Measurements from ENCODE around the gene ACTG1.

Gene ACTG1

GRCh38 chr17:81492202-81492601 lies 20.4 kb downstream of the ACTG1 start:
- no peak for DNase-seq

DNA sequence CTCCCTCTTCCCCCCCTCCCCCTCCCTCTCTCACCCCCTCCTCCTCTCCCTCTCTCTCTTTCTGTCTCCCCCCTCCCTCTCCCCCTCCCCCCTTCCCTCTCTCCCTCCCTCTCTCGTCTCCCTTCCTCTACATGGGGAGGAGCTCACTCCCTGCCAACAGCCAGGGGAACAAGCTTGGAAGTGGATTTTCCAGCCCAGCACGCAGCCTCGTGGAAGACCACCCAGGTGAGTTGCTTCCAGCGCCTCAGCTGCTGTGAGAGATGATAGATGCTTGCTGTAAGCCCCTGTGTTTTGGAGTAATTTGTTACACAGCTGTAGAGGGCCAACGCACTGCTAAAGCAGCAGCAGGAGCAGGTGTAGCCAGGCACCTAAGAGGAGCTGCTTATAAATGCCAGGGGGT lies 20.8 kb downstream of the ACTG1 start:
- no peak for DNase-seq

DNA sequence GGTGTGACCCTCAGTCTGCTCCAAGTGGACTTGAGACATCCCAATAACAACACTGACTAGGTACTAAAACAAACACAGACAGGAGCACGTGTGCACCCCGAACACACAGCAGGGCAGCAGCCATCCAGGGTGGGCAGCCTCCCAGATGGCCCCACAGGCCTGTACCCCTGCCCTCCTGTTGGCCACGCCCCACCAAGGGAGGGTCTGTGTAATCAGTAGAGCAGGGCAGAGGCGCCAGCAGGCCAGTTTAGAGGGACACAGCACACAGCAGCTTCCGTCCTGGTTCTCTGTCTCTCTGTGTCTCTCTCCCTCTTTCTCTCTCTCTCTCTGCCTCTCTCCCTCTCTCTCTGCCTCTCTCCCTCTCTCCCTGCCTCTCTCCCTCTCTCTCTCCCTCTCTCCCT lies 21.4 kb downstream of the ACTG1 start:
- no peak for DNase-seq

GRCh38 chr17:81489998-81490992 lies 22.3 kb downstream of the ACTG1 start:
- no peak for DNase-seq

GRCh38 chr17:81489012-81489997 lies 23.3 kb downstream of the ACTG1 start:
- no peak for DNase-seq

DNA sequence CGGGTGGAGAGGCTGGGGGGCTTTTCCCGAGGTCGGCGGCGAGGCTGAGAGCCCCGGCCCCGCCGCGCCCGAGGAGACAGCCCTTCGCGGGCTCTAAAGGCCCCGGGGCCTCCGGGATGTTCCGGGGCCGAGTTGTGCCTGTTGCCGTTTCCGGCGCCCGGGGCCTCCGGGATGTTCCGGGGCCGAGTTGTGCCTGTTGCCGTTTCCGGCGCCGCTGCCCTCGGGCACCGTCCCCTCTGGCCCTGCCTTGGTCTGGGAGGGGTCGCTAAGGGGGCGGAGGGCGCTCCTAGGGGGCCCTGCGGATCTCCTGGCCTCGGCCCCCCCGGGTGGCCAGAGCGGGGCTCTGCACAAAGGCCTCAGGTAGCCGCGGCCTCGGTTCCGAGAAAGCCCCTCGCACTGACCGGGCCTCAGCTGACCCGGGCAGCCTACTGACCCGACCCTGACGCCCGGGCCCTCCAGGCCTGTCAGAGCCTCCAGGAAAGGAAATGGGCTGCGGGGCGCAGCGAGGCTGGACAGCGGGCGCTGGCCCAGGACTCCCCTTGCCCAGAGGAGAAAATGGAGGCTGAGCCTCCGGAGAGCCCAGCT lies 24.2 kb downstream of the ACTG1 start:
- DNase-seq: no peak

DNA sequence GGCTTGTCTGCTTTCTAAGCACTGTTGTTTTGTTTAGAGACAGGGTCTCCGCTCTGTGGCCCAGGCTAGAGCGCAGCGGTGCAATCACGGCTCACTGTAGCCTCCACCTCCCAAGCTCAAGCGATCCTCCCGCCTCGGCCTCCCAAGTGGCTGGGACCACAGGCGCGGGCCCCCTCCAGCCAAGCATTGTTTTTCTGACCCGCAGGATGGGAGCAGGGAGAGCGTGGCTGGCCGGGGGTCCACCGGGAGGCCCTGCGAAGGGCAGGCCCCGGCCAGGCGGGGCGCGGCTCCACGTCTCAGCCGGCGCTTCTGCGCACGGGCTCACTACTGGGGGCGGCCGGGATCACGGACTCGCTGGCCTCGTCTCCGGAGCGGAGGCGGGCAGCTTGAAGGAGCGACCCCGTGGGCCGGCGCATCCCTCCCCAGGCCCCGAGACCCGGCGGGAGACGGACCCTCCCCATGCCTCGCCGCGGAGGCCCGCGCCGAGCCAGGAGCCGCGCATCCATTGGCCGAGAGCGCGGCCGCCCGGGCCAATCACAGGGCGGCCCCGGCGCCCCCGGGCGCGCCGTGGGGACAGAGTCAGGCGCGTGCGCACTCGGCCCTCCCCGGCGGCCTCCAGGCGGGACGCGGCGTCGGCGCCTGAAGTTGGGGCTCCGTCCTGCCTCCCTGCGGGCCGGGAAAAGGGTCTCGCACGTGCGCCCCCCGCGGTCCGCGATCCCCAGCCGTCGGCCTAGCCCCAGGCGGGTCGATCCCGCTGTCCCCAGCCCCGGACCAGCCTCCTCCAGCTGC lies 24.9 kb downstream of the ACTG1 start:
- peak; percentile 75 for DNase-seq

DNA sequence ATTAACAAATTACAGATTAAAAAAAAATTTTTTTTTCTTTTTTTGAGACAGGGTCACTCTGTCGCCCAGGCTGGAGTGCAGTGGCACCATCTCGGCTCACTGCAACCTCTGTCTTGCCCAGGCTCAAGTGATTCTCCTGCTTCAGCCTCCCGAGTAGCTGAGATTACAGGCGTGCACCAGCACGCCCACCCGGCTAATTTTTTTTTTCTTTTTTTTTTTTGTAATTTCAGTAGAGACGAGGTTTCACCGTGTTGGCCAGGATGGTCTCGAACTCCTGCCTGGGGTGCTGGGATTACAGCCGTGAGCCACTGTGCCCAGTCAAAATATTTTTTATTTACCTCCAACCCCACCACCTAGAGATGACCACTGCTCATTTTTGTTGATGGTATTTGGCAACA lies 25.5 kb downstream of the ACTG1 start:
- DNase-seq: no peak

GRCh38 chr17:81486199-81486810 lies 26.3 kb downstream of the ACTG1 start:
- DNase-seq: no peak

DNA sequence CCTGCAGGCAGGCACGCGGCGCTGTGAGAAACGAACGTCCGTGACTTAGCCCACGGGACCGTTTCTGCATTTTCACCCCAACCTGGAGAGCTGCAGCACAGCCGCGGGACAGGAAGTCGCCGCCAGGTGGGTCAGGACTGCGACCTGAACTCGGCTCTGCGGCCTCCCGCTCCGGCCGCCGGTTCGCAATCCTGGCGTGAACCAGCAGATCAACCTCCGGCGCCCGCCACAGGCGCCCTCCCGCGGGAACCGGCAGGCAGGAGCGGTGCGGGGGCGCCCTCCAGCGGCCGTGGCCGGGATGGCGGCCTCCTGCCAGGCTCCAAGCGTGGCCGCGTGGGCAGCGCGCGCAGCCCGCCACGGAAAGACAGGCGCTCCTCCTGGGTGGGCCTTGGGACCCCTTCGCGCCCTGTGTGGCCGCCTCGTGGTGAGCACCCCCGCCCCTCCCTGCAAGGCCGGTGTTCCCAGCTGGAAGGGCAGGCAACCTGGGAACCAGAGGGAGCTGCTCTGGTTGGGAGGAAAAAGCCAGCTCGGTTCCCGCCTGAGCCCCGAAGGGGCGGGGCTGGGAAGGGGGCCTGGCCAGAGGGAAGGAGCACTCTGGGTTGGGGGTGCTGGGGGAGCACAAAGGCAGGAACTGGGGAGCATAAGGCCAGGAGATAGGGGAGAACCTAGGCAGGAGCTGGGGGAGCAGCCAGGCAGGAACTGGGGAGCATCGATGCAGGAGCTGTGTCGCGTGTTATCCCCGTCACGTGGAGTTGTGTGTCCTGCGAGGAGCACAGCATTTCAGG lies 28.2 kb downstream of the ACTG1 start:
- DNase-seq: peak; percentile 87

- DNase-seq: no peak
Measured at GRCh38 chr17:81483862-81484194, 28.8 kb downstream of the ACTG1 start.

- DNase-seq: no peak
Measured at GRCh38 chr17:81483085-81483861, 29.3 kb downstream of the ACTG1 start.

DNA sequence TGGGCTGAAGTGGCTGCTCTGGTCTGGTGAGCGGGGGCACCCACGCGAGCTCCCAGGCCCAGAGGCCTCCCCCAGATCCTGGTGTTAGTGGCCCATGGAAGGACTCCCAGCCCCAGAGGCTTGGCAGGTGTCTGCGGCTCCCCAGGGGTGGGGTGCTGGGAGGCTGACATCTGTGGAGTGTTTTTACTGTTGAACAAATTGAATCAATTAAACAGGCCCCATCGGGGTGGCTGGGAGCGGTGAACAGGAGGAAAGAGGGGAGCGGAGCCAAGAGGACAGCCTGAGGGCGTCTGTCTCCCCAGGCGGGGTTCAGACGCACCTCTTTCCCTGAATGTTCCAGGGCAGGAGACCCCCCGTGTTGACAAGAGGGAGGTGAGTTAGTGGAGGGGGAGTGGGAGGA lies 29.9 kb downstream of the ACTG1 start:
- DNase-seq: no peak

DNA sequence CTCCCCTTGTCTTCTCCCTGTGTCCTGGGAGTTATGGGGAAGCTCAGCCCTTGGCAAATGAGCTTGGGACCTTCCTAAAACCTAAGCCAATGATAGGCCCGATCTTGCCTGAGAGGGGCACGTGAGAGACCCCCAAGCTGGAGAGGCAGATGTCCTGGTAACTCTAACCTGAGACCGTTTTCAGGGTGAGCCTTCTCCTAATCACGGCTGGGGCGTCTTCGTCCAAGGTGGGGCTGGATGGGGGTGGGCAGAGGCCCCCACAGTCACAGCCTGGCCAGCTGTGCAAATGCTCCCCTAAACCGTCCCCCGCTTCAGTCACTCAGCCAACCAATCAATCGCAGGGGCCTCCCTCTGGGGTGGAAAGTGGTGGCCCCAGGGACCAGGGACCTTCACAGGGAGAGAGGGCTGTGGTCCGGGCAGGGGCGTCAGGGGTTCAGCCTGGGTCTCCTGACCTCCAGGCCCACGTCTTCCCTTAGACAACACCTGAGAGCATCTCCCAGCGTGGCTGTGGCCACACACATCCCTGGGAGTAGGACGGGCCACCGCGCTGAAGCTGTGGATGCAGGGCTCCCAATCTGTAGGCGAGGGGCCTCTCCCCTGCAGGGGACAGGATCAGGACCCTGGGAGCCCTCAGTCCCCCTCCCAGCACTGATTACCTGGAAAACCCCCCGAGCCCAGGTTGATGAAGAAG lies 30.6 kb downstream of the ACTG1 start:
- DNase-seq: no peak

- peak; percentile 69 for DNase-seq
Measured at GRCh38 chr17:81481073-81481799, 31.4 kb downstream of the ACTG1 start.

DNA sequence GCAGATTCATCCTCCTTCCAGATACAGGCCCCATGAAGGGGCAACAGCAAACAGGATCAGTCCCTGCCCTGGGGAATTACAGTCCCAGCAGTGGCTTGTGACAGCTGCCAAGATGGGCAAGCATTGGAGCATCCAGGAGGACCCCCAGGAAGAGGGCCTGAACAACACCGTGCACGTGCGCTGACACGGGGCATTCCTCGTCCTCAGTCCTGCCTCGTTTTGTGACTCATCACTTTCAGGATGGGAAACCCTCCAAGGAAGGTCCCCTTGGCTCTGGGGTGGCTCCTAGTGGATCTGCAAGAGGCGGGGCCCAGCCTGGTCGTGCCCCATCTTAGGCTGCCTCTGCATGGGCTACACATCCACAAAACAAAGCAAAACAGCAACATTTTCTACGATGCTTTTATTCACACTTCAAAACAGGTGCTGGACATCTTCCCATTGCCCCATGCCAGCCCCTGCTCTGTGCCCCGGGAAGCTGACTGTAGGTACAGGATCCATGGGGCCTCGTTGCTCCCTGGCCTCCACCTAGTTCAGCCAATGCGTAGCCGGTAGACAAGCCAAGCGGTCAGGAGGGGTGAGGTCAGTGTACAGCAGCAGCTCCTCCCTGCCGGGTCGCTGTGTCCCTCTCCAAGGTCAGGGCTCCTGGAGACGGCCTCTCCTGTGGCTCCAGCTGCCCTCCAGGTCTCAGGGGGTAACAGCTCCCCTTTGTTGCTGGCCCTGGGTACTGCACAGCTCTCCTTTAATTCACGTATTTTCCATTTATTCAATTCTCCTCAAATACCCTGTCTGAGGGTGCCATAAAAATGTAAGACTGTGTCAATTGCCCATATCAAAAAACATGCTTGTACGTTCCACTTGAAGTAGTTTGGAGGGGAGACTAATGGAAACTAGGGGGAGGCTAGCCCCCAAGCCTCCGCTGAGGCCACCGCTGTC lies 32.2 kb downstream of the ACTG1 start:
- DNase-seq: no peak

DNA sequence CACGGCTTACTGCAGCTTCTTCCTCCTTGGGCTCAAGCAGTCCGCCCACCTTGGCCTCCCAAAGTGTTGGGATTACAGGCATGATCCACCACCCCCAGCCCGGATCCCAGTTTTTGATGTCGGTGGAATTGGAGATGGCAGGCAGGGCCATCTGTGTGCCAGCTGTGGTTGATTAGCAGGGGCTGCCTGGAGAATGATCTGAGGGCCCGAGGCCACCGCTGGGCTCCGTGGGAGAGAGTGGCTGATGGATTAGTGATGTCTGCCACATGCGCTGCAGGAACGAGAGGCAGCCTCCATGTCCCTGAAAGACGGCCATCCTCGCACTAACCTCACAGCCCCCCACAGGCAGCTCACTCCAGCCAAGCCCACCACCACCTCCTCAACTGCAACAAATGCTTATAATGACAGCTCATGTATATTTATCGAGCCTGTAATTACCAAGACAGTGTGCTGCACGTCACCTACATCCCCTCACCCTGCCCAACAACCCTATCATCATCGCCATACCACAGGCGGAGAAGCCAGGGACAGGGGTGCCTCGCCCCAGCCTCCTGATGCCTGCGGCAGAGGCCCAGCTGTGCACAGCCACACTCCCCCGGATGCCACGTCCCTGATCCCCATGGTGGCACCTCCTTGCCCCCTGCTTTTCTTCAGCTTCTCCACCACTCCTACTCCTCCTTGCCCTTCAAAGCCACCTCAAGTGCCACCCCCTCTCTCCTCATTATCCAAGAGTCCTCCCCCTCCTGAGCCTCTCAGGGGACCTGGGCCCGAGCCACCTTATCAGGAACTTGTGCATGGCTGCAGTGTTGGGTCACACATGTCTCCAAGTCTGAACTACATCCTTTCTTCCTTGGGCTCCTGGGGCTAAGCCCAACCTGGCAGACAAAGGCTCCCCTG lies 33.2 kb downstream of the ACTG1 start:
- no peak for DNase-seq

Data from CD4-positive, alpha-beta T cell treated with Interleukin-17A for 1 hour (primary cell).